ENCODE results near the gene SMIM29.
"Not testable (repeated sequence)": the region's sequence is repeated elsewhere in the genome, so short reads cannot be mapped to it uniquely, and the experiment has no call there.

Gene SMIM29

GRCh38 chr6:34267746-34268145, 18.9 kb upstream of the SMIM29 start:
- DNase-seq, result no peak

GRCh38 chr6:34263484-34263883, 14.7 kb upstream of the SMIM29 start:
- DNase-seq, result not testable (repeated sequence)

- no peak for DNase-seq
These were observed 11.9 kb upstream of the SMIM29 start for GRCh38 chr6:34260576-34261267.

DNA sequence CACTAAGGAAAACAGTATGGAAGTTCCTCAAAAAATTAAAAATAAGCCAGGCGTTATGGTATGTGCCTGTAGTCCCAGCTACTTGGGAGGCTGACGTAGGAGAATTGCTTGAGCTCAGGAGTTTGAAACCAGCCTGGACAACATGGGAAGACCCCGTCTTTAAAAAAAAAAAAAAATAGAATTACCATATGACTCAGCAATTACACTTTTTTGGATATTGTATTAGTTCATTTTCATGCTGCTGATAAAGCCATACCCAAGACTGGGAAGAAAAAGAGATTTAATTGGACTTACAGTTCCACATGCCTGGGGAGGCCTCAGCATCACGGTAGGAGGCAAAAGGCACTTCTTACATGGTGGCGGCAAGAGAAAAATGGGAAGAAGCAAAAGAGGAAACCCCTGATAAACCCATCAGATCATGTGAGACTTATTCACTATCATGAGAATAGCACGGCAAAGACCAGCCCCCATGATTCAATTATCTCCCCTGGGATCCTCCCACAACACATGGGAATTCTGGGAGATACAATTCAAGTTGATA, 10.8 kb upstream of the SMIM29 start:
- no peak for DNase-seq

DNA sequence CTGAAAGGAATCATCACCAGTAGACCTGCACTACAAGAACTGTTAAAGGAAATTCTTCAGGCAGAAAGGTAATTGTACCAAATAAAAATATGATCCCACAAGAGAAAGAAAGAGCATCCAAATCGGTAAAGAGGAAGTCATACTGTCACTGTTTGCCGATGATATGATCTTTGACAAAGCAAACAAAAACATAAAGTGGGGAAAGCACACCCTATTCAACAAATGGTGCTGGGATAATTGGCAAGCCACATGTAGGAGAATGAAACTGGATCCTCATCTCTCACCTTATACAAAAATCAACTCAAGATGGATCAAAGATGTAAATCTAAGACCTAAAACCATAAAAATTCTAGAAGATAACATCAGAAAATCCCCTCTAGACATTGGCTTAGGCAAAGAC, 3.6 kb upstream of the SMIM29 start:
- not testable (repeated sequence) for DNase-seq

DNA sequence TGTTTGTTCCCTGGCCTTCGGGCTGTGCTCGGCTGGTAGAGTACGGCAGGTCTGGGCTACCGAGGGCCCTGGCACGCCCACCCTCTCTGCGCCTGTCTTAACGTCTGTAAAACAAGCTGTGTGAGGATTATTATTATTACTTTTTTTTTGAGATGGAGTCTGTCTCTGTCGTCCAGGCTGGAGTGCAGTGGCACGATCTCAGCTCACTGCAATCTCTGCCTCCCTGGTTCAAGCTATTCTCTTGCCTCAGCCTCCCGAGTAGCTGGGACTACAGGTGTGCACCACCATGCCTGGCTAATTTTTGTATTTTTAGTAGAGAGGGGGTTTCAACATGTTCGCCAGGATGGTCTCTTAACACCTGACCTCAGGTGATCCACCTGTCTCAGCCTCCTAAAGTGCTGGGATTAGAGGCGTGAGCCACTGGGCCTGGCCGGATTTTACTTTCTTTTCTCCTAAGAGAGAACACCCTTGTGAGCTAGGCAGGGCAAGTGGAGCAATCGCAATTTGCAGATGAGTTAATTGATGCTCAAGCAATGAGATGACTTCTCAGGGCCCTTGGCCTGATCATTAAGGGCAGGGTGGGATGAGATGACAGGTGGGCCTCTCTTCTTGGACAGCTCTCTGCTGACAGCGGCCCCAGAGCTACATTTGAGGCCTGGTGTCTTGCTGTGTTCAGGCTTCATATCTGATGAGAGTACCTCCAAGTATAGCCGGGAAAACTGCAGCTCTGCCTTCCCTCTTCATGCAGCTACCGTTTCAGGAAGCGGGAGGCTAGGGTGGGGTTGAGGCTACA, 859 bp upstream of the SMIM29 start:
- DNase-seq, result no peak

DNA sequence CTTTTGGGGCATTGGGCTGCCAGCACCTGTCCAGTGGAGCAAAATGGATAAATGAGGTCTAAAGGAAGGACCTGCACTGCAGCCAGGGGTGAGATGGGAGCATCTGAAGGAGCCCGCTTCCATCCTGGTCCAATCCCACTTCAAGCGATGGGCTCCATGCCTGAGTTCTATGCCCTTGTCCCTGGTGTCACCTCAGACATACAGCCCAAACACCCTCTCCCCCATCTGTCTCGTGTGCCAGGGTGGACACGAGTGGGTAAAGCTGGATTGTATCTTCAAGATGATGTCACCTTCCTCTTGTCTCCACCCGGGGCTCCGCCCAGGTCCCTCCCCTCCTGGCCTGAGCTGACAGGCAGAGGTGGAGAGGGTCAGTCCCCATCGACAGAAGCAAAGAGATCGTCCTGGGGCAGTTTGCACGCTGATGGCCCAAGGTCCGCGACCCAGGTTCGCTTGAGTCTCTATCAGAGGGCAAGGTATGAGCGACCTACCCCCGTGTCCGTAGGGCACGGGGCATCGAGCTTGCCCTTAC, 544 bp downstream of the SMIM29 start:
- no peak for DNase-seq

DNA sequence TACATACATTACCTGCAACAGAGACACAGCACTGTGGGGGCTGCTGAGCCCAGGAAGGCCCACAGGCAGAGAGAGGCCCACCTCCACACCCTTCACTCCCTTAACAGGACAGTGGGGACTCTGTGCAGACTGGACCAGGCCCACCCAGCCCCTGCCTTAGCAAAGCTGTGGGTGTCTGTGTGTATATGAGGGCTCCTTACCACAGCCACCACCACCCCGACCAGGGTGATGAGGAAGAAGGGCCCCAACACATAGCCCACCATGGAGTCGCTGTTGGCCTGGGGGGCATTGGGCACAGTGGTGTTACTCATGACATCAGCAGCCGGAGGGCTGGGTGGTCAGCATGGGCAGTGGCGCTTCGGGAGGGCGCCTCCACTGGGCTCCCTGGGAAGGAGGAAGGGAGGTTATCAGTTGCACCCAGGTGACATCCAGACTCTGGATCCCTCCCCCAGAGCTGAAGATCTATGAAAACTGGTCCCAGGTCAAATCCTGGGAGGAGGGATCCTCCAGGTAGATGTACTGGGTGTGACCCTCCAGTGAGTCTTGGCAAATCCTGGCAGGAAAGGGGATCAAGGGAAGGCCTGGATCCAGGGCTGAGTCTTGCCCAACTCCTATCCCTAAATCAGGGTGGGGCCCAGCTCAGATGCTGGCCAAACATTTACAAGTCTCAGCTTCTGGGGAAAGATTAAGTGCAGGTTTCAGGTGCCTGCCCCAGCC, 1.2 kb downstream of the SMIM29 start:
- DNase-seq, result no peak

- DNase-seq, result peak; percentile 36
These were observed 2.0 kb downstream of the SMIM29 start for GRCh38 chr6:34246563-34247391.

GRCh38 chr6:34246249-34246562, 2.6 kb downstream of the SMIM29 start:
- no peak for DNase-seq

DNA sequence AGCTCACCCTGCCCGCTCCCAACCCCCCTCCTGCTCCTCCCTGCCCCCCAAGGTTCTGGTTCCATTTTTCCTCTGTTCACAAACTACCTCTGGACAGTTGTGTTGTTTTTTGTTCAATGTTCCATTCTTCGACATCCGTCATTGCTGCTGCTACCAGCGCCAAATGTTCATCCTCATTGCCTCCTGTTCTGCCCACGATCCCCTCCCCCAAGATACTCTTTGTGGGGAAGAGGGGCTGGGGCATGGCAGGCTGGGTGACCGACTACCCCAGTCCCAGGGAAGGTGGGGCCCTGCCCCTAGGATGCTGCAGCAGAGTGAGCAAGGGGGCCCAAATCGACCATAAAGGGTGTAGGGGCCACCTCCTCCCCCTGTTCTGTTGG, 3.1 kb downstream of the SMIM29 start:
- DNase-seq, result not testable (repeated sequence)

- not testable (repeated sequence) for DNase-seq
These were observed 3.6 kb downstream of the SMIM29 start for GRCh38 chr6:34245032-34245760.

- DNase-seq, result peak; percentile 83
These were observed 4.6 kb downstream of the SMIM29 start for GRCh38 chr6:34243901-34244884.

DNA sequence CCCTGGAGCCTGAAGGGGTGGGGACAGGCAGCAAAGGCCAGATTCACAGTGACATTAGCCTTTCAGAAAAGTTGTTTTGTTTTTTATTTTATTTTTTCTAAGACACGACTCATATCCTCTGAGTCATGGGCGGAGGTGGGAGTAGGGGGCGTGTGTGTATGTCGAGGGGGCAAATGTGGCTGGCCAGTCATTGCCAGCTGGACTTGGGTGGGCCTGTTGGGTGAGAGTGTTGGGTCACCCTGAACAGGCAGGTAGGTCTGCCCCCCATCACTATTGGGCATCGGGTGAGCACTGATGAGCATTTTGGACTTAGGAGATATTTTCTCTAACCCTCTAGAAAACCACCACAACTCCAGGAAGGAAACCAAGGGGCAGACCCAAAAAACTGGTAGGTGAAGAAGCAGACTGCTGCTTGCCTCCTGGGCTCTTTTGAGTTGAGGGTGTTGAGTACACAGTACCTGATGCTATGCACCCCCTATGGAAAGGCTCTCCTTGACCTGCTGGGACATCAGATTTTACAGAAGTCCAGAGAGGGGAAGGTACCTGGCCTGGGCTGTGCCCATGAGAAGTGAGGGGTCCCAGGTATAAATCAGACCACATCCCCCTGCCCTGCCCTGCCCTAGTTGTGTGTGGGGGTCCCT, 5.6 kb downstream of the SMIM29 start:
- no peak for DNase-seq

DNA sequence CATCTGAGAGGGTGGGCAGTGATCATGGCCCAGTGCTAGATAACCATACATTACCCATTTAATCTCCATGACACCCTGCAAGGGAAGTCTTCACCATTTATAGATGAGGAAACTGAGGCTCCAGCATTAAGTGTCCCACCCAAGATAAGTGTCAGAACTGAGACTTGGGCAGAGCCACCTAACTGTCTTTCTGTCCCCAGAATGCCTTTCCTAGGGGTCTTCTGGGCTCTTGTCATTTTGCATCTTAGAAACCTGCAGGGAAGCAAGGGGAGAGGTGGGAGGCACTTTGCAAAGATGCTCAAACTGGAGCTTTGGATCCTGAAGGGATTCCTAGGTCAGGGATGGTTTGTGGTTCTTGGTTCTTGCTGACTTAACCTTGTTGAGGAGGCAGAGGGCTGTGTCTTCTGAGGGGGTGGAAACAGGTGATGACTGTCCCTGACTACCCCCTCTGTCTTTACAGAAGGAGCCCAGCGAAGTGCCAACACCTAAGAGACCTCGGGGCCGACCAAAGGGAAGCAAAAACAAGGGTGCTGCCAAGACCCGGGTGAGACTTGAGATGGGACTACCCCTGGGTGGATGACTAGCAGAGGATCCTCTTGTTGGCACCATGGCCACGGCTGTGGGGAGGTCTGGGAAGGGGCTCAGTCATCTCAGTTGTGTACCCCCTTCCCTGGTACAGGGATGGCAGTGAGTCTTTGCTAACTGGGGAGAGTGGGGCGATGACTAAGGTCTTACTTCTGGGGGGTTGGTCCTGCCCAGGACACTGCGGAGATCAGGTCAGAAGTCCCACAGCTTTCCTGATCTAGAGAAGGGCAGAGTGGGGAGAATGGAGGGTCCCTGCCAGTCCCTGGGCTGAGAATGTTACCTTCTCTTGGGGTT, 6.3 kb downstream of the SMIM29 start:
- DNase-seq, result no peak

- no peak for DNase-seq
These were observed 7.2 kb downstream of the SMIM29 start for GRCh38 chr6:34241351-34242215.

DNA sequence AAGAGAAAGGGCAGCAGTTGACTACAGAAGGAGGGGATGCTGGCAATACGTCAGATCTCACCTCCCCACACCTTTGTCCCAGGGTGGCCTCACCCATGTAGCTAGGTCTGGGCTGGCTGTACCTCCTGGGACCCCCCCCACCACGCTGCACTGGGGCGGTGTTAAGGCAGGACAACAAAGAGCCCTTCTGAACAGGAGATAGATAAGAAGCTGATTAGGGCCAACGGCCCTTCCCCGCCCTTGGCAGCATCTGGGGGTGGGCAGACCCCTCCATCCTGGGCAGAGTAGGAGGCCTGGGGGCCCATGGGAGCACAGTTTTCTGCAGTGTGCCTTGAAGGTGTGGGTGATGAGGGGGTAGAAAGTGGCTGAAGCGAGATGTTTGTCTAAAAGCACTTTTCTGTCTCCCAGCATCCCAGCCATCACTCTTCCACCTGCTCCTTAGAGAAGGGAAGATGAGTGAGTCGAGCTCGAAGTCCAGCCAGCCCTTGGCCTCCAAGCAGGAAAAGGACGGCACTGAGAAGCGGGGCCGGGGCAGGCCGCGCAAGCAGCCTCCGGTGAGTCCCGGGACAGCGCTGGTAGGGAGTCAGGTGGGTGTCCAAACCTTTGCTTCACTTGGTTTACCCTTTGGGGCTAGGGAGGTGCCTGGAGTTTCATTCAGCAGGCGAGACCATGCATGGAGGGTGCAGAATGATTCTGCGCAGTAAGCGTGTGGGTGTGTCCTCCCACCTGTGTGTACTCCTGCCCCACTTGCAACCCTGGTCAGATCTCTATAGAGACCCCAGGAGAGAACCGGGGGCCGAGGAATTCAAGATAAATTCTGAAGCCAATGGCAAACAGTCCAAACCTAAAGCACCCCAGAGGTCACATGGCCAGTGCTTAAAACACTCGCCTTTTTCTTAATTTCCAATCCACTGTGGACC, 8.2 kb downstream of the SMIM29 start:
- no peak for DNase-seq

Data from T1000 (cell line).